GF-D8 (cell line): ENCODE results near the gene GLIPR2.
"Not testable (repeated sequence)": the region's sequence is repeated elsewhere in the genome, so short reads cannot be mapped to it uniquely, and the experiment has no call there.

Experiments used
- DNase-seq: peaks from one replicate; lab custom pipeline; 2025; lab: John Stamatoyannopoulos, UW

Gene GLIPR2

GRCh38 chr9:36144309-36145232 lies 8.0 kb downstream of the GLIPR2 start:
- DNase-seq: no peak

- DNase-seq: no peak
These were observed 9.4 kb downstream of the GLIPR2 start for GRCh38 chr9:36145970-36146369.

GRCh38 chr9:36146651-36147050 lies 10.1 kb downstream of the GLIPR2 start:
- no peak for DNase-seq

GRCh38 chr9:36147441-36148175 lies 11.1 kb downstream of the GLIPR2 start:
- no peak for DNase-seq

- DNase-seq: no peak
These were observed 11.9 kb downstream of the GLIPR2 start for GRCh38 chr9:36148311-36149051.

DNA sequence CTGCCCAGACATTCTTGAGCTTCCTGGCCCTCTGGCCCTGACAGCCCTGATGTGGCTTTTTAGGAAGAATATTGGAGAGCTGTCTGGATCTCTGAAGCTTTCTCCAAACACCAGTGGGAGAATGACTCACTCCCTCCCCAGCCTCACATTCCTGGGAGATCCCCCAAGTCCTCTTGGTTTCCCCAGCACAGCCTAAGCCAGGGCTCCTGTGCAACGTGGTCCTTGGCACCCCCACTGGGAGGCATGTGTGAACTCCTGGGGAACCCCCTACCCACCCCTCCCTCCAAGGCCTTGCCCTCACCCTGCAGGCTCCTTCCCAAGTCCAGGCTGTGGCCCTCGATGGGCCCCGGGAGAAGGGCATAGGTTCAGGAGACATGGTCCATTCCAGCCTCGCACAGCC lies 12.7 kb downstream of the GLIPR2 start:
- no peak for DNase-seq

- peak; percentile 42 for DNase-seq
These were observed 14.2 kb downstream of the GLIPR2 start for GRCh38 chr9:36150574-36151315.

DNA sequence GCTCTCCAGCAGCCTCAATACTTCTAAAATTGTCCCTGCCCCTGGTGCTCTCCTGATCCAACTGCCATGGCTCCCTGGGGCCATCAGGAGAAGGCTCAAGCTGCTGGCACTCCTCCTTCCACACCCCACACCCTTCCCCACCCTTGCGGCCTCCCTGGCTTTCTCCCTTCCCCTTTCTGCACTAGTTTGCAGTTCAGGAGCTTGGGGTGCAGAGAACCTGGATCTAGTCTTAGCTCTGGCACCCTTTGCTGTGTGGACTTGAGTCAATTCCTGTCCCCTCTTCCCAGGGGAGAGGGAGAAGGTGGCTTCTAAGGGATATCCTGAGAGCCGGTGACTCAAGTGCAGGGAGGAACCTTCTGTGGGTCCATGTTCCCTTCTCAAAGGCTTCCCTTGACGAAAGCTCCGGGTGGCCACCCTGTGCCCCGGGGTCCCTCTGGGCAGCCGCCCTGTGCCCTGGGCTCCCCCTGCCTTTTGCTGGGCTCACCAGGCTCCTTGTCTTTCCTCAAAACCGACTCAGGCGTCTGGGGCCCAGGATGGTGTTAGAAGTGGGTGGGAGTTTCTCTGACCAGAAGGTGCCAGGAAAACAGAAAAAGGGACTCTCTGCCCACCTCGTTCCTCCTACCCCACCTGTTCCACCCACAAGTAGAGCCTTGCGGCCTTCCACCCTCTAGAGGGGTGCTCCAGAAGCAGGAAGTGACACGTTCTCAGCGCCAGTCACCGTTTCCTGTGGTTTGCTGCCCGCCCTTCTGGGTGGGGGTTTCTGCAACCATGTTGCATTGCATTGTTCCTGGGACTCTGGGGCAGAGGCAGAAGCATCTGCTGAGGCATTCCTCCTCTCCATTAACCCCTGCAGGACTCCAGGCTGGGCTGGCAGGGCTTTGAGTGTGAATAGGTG lies 15.0 kb downstream of the GLIPR2 start:
- DNase-seq: peak; percentile 88

DNA sequence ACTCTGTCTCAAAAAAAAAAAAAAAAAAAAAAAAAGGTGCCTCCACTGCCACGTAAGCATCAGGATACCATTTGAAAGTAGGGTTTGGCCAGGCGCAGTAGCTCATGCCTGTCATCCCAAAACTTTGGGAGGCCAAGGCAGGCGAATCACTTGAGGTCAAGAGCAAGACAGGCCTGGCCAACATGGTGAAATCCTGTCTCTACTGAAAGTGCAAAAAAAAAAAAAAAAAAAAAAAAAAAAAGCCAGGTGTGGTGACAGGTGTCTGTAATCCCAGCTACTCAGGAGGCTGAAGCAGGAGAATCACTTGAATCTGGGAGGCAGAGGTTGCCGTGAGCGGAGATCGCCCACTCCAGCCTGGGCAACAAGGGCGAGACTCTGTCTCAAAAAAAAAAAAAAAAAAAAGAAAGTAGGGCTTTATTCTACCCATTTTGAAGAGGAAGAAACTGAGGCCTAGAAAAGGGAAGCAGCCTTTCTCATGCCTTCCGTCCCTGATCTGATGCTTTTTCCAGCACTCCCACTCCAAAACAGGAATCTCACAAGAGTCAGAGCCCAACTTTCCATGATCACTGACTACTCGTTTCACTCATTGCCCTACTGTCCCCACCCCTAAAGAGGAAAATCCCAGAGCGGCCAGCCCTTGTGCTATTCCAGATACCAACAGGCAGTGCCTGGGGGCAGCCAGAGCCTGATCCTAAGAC lies 16.4 kb downstream of the GLIPR2 start:
- DNase-seq: no peak

DNA sequence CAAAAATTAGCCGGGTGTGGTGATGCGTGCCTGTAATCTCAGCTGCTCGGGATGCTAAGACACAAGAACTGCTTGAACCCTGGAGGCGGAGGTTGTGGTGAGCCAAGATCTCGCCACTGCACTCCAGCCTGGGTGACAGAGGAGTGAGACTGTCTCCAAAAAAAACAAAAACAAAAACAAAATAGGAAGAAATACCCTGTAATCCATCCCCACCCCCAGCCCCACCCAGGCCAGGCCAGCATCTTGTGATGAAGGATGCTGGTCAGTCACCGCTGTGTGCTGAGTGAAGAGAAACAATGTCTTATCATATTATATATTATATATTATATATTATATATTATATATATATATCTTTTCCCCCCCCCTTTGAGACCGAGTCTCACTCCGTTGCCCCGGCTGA lies 17.2 kb downstream of the GLIPR2 start:
- DNase-seq: no peak

DNA sequence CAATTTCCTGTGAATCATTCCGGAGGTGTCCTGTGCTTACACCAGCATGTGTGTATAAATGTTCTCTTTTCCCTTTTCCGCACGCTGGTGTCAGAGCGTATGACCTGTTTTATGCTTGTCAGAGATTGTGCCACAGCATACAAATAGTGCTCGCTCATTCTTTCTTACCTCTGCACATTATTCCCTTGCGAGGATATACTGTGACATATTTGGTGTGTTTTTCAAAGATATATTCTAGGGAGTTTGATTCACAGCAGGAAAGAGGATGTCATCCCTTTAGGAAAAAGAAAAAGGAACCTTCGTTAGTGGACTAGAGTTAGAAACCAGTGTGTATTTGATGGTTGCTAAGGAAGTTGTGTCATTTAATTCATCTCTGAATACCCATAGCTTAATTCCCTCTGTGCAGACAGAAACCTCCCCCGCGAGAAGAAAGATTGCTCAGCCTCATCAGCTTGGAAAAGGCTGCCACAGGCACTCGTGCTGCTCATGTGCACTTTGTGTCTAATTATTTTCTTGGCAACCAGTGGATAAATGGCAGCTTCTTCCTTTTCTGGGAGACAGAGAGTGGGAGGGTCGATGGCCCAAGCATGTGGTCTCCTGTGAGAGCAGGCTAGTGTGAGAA lies 17.9 kb downstream of the GLIPR2 start:
- DNase-seq: peak; percentile 86

- DNase-seq: no peak
These were observed 19.6 kb downstream of the GLIPR2 start for GRCh38 chr9:36156116-36156515.

GRCh38 chr9:36158122-36158521 lies 21.6 kb downstream of the GLIPR2 start:
- peak; percentile 69 for DNase-seq

- no peak for DNase-seq
These were observed 22.4 kb downstream of the GLIPR2 start for GRCh38 chr9:36158917-36159316.

DNA sequence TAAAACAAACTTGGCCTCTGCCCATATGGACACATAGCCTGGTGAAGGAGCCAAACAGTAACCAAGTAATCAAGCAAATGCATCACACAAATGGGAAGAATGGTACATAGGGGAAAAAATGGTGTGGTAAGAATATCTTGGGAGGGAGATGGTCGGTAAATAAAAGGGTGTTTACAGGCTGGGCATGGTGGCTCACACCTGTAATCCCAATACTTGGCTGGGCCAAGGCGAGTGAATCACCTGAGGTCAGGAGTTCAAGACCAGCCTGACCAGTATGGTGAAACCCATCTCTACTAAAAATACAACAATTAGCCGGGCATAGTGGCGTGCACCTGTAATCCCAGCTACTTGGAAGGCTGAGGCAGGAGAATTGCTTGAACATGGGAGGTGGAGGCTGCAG lies 23.0 kb downstream of the GLIPR2 start:
- DNase-seq: not testable (repeated sequence)

GRCh38 chr9:36160126-36160525 lies 23.6 kb downstream of the GLIPR2 start:
- DNase-seq: not testable (repeated sequence)

- DNase-seq: no peak
These were observed 24.7 kb downstream of the GLIPR2 start for GRCh38 chr9:36161187-36161586.

- DNase-seq: no peak
These were observed 25.7 kb downstream of the GLIPR2 start for GRCh38 chr9:36162211-36162738.

DNA sequence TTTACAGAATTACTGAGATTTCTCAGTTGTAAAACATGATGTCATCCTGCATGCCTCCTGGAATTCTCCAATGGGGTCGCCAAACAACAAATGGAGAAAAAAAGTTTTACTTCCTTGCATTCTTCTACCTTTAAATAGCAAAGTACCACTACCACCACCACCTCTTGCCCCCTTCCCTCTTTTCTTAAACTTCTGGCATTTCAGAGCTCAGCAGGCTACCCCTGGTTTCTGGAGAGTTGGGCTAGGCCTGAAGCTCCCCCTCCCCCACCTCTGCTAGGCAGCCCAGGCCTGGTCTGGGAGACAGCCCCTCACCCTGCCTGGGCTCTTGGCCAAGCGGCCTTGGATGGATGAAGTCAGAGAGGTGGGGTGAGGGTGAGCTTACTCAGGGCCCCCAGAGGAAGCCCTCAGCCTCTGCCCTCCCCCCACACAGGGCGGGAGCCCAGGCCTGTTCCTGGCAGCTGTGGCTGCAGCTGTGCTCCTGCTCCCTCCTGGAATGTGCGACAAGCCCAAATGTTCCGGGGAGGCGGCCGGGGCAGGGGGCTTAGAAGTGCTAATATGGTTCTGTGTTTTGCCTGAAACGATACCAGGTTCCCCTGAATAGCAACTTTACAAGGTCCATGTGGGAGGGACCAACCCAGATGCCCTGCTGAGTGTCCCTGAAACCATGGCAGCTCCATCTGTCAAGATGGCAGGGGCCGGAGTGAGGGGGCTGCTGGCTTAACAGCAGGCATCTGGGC lies 26.7 kb downstream of the GLIPR2 start:
- DNase-seq: no peak
